ENCODE data around the gene RSPH9.

Gene RSPH9, protein sequence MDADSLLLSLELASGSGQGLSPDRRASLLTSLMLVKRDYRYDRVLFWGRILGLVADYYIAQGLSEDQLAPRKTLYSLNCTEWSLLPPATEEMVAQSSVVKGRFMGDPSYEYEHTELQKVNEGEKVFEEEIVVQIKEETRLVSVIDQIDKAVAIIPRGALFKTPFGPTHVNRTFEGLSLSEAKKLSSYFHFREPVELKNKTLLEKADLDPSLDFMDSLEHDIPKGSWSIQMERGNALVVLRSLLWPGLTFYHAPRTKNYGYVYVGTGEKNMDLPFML

DNA sequence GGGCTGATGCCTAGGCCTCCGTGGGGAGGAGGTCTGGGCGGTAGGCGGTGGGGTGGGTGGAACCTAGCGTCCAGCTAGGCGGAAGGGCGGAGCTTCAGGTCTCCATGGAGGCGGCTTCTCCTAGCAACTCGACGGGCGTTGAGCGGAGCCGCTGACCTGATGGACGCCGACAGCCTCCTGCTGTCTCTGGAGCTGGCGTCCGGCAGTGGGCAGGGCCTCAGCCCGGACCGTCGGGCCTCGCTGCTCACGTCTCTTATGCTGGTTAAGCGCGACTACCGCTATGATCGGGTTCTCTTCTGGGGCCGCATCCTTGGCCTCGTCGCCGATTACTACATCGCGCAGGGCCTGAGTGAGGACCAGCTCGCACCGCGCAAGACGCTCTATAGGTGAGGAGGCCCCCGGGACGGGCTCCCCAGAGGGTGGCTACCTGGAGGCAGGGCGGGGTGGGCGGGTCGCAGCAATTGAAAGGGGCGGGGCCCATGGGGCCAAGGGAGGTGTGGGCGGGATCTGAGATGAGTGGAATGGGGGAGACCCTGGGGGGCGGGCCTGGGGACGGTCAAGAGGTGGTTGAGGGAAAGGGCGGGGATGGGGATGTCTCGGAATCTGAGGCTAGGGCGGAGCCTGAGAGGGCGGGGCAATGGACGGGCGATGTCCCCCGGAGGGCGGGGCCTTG lies at the start of gene RSPH9:
RSPH9 (plus strand) TSS at position 97 of the 673 bp plus-strand sequence; CDS start at position 160, 63 bp downstream.
- FAIRE-seq (no peak), DNase-seq (ENCODE audit: low spot score) (no peak)

DNA sequence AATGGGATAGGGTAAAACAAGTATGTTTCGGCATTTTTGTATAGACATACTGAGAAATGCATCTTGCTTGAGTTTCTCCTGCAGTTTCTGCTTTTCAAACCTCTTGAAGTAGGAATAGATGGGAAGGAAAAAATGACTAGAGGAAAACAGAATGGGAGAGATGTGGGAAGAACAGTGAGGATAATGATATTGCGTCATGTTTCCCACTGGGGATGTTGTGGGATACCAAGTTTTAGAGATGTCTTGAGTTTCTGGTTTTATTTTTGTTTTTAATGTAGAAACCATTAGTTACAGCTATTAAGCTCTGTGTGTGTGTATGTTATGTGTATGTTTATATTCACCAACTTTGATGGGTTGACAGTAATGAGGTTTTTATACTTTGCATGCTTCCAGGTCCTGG lies 44.2 kb upstream of the RSPH9 start:
- DNase-seq (ENCODE audit: low spot score) = no peak
- FAIRE-seq = no peak

DNA sequence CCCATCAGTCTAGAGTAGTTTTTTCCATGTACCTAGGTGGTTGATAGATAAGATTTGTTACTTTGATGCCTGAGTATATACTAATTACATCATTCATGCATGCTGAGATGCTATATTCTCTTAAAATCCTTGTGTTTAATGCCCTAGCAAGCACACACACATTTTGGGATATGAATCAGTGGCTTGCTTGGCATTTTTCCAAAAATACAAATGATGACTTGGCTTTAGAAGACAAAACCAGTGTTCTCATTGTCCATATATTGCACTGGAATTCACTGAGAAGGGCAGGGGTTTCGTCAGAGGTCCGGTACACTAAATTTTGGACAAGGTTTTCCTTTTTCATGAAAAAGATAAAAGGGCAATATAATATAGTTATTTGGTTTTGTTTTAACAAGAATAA lies 40.7 kb upstream of the RSPH9 start:
- no peak for DNase-seq (ENCODE audit: low spot score)
- FAIRE-seq = no peak

GRCh38 chr6:43606019-43606418 lies 38.8 kb upstream of the RSPH9 start:
- no peak for FAIRE-seq

DNA sequence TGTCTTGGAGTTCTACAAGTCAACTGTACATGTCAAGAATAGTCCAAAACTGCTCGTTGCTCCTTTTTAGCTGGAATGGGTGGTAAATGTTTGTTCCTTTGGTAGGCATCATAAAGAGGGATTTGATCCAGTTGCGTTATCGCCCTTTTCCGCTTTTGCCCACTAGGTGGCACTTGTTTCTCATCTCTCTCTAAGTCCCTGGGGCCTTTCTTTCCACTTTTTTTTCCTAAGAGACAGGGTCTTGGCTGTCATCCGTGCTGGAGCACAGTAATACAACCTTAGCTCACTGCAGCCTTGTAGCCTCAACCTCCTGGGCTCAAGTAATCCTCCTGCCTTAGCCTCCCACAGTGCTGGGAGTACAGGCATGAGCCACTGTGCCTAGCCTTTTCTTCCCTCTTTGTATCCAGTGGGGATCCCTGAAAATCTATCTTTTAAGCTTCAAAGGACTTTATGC lies 36.5 kb upstream of the RSPH9 start:
- no peak for FAIRE-seq
- peak; percentile 65 for DNase-seq (ENCODE audit: low spot score)

More at GRCh38 chr6:43606019-43606418, 38.8 kb upstream of the RSPH9 start:
- no peak for DNase-seq (ENCODE audit: low spot score)

GRCh38 chr6:43608807-43609206 lies 36.0 kb upstream of the RSPH9 start:
- no peak for DNase-seq (ENCODE audit: low spot score)
- FAIRE-seq = no peak

DNA sequence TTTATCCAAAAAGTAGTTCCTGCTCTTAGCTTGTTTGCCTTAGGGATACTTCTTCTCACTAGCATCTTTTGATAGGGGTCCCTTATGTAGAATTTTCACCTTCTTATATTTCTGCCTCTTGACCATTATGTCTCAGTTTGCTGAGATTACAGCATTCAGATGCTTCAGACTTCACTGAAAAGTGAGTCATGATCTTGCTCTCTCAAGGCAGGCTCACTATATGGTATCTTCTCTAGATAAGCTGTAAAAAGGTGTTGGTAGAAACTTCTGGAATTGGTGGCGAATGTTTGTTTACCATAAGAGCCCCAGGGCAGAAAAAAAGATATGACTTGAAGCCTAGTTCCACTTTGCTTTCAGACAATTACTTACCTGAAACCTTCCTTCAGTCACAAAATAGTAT lies 35.4 kb upstream of the RSPH9 start:
- no peak for DNase-seq (ENCODE audit: low spot score)
- FAIRE-seq = no peak

GRCh38 chr6:43610431-43610830 lies 34.4 kb upstream of the RSPH9 start:
- no peak for DNase-seq (ENCODE audit: low spot score)
- no peak for FAIRE-seq

GRCh38 chr6:43613721-43614395 lies 31.0 kb upstream of the RSPH9 start:
- no peak for DNase-seq (ENCODE audit: low spot score)
- FAIRE-seq = no peak

DNA sequence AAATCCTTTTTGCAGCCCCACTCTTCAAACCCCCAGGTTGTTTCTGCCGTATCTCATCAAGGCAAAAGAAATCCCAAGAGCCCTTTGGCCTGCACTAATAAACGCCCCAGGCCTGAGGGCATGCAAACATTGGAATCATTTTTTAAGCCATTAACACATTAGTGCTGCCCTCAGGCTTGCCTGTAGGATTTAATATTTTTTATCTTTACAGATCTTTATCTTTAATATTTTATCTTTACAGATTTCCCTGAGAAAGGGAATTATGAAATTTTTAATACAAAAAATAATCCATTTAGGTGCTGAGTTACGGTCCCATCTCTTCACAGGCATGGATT lies 30.5 kb upstream of the RSPH9 start:
- no peak for FAIRE-seq
- no peak for DNase-seq (ENCODE audit: low spot score)

GRCh38 chr6:43616725-43617472 lies 27.9 kb upstream of the RSPH9 start:
- DNase-seq (ENCODE audit: low spot score) (no peak), FAIRE-seq (no peak)

DNA sequence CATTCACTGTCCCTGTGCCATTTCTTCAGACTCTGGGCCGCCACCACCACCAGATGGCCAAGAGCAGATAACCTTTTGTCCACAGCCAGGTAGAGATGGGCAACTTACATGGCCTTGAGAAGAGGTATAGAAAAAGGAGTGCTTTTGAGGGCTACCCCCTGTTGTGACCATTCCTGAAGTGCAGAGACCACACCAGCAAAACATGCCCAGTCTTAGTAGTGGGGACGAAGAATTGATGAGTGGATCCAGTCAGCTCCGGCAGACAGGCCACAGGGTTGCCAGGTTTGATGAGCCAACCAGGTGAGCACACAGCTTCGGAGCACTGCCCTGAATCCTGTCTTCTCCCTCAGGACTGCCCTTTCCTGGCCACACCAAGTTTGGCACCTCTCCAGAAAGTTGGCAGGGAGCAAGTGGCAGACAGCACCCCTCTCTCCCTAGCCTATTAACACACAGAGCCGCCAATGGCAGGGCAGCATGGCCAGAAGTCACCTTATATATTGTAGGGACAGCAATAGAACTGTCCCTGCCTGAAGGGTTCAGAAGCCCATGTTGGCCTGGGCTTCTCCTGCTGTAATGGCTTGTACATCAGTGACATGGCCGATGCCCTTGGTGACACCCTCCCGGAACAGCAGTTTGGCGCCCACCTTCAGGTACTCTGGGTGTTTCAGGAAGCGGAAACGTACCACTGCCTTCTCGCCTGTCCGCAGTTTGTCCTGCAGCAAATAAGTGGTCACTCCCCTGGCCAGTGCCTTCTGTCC lies 23.6 kb upstream of the RSPH9 start:
- DNase-seq (ENCODE audit: low spot score) (no peak), FAIRE-seq (no peak)

GRCh38 chr6:43621836-43622180 lies 23.0 kb upstream of the RSPH9 start:
- FAIRE-seq (no peak), DNase-seq (ENCODE audit: low spot score) (no peak)

DNA sequence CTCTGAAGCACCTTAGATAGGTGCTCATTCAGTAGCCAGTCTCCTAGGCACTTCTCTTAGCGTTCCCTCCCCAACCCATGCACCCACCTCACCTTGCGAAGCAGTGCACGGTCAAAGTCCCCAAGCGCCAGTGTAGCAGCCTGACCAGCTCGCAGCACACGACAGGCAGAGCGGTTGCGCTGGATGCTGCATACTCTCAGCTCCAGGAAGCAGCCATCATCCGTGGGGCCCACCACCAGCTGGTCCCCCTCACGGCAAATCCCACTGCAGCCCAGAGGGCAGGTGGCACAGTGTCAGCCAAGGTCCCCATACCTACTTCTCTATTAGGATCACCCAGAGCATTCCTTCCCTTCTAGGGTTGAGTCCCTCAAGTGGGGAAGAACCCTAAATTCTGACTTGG lies 22.3 kb upstream of the RSPH9 start:
- DNase-seq (ENCODE audit: low spot score) = no peak
- no peak for FAIRE-seq

GRCh38 chr6:43623880-43624785 lies 20.7 kb upstream of the RSPH9 start:
- no peak for FAIRE-seq
- DNase-seq (ENCODE audit: low spot score) = no peak

GRCh38 chr6:43624786-43625288 lies 20.0 kb upstream of the RSPH9 start:
- FAIRE-seq = no peak
- DNase-seq (ENCODE audit: low spot score) = no peak

DNA sequence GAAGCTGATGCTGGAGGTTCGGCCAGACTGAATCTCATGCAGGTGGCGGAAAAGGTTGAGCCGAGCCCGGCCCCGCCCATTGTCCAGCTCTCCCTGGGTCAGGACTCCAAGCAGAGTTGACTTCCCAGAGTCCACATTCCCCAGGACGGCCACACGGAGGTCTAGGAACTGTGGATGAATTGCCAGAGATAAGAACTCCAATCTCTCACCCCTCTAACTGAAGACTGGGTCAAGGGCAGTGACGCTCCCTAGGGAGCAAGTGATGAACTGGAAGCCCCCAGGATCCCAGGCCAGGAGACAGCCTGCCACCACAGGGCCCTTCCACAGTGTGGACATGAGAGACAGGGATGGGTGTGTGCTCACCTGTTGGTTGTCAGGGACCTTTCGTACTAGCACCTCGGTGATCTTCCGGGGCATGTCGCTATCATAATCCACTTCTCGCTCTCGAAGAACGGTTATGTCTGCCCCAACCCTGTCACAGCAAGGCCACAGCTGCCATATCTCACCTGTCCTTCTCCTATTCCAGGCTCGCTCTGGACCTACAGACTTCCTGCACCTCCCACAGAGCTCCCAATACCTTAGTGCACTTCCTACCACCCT lies 19.3 kb upstream of the RSPH9 start:
- FAIRE-seq = no peak
- no peak for DNase-seq (ENCODE audit: low spot score)

DNA sequence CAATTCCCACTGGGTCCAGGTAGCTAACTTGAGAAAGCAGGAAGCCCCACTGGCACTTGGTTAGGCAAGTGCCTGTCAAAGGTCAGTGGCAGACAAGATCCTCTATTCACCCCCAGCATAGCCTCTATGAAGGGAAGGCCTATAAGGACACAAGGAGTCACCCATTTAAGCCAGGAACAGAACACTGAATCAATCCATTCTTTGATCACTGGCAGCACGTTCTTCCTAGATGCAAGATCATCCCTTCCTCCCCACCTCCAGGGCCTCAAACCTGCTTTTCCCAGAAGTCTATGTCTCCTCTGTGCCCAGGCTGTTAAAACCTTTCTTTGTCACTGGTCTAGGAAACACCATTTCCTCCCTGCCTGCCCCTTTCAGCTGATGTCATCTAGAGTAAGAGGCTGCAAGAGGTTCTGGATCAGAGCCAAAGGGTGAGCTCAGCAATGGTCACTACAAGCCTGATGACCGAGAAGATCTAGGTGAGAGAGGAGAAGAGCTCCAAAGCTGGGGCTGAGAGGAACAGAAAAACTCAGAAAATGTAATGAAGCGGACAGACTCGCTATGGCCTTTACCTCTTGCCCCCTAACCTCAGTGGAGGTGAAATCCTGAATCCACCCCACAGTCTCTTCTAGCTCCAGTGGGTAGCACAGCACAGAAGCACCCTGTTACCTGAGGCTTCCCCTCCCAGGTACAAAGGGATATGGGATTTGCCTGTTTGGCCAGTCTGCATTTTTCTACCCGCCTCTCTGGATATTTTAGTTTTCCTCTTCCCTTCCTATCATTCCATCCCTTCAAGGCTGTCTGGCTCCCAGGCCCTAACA lies 17.6 kb upstream of the RSPH9 start:
- DNase-seq (ENCODE audit: low spot score) (peak; percentile 79), FAIRE-seq (no peak)

All from urothelium cell line (cell line).